ENCODE results near the gene ZFP14. TPM values are rescaled to one million over a fixed set of nuclear protein-coding genes. Genes with fewer than 3 reads are reported as not detected.
A peak's percentile ranks its signal among the peaks of the same experiment; 100 is the strongest.

ZFP14 gene
- total RNA-seq, 1 experiment from 2014 or later = 7.9 TPM

DNA sequence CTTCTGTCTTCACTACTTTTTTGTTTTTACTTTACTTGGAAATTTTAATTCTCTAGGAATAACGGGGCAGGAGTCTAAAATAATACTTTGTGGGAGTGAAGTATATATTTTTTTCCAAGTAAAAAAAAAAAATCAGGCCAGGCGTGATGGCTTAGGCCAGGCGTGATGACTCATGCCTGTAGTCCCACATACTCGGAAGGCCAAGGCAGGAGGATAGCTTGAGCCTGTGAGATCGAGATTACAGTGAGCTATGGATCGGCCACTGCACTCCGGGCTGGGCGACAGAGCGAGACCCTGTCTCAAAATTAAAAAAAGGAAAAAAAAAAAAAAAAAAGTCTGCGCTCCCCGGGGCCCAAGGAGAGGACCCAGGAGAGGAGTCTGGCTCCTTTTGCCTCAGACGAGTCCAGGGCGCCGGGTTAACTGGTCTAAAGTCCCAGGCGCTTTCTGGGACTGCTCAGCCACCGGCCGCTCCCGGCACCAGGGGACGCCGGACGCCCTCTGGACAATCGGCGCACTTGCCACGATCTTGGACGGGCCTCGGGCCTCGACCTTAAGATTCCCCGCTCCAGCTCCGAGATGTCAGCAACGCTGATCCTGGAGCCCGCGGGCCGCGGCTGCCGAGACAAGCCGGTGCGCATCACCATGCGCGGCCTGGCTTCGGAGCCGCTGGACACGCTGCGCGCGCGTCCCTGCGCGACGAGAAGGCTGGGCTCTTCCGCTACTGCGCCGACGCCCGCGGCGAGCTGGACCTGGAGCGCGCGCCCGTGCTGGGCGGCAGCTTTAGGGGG lies 42.2 kb upstream of the ZFP14 start:
- Mint-ChIP-seq H3K4me1 (peaks cover 24% of the 10 kb centered on the region), H3K27ac (no peak overlapping the region), H3K4me3 (peak overlapping the region; percentile 75), H3K36me3 (no peaks in the 10 kb centered on the region), H3K9me3 (peaks cover 9% of the 10 kb centered on the region), H3K27me3 (ENCODE audit: low read depth) (peaks cover 73% of the 10 kb centered on the region)
- ATAC-seq = peak; percentile 47
- DNase-seq (ENCODE audit: low spot score) = peak; percentile 67
- POLR2A ChIA-PET = interaction anchor here (0.5 to 2.2 kb wide), 2 partner anchors 14 to 68 kb away, joined by 3 to 13 read pairs; partner anchors contain the start of gene ZNF566
- CTCF ChIA-PET = interaction anchor here (0.6 to 1.5 kb wide), 3 partner anchors 43 to 68 kb away, joined by 3 to 7 read pairs (median 5); partner anchors contain the start of genes ZFP14 and ZNF566
- TF ChIP-seq CREM (CRISPR knock-in tag; IDR thresholded peaks at IDR 0.05) = no peak; the same call in 1 of the 2 replicates
- no peak for TF ChIP-seq SOX15 (CRISPR knock-in tag; IDR thresholded peaks at IDR 0.05)
- TF ChIP-seq, protein P1, sequence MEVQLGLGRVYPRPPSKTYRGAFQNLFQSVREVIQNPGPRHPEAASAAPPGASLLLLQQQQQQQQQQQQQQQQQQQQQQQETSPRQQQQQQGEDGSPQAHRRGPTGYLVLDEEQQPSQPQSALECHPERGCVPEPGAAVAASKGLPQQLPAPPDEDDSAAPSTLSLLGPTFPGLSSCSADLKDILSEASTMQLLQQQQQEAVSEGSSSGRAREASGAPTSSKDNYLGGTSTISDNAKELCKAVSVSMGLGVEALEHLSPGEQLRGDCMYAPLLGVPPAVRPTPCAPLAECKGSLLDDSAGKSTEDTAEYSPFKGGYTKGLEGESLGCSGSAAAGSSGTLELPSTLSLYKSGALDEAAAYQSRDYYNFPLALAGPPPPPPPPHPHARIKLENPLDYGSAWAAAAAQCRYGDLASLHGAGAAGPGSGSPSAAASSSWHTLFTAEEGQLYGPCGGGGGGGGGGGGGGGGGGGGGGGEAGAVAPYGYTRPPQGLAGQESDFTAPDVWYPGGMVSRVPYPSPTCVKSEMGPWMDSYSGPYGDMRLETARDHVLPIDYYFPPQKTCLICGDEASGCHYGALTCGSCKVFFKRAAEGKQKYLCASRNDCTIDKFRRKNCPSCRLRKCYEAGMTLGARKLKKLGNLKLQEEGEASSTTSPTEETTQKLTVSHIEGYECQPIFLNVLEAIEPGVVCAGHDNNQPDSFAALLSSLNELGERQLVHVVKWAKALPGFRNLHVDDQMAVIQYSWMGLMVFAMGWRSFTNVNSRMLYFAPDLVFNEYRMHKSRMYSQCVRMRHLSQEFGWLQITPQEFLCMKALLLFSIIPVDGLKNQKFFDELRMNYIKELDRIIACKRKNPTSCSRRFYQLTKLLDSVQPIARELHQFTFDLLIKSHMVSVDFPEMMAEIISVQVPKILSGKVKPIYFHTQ (CRISPR knock-in tag; IDR thresholded peaks at IDR 0.05) = no peak
- TF ChIP-seq ZBTB21 (CRISPR knock-in tag; IDR thresholded peaks at IDR 0.05; ENCODE audit: borderline replicate concordance) = no peak
- no peak for TF ChIP-seq TP53 (CRISPR knock-in tag; IDR thresholded peaks at IDR 0.05)
- no peak for TF ChIP-seq ESRRA (CRISPR knock-in tag; IDR thresholded peaks at IDR 0.05; ENCODE audit: borderline replicate concordance)
- no peak for TF ChIP-seq RELA (CRISPR knock-in tag; IDR thresholded peaks at IDR 0.05; ENCODE audit: borderline replicate concordance)
- TF ChIP-seq MYBL2 (CRISPR knock-in tag; IDR thresholded peaks at IDR 0.05) = peak; percentile 86
- TF ChIP-seq, protein P2, sequence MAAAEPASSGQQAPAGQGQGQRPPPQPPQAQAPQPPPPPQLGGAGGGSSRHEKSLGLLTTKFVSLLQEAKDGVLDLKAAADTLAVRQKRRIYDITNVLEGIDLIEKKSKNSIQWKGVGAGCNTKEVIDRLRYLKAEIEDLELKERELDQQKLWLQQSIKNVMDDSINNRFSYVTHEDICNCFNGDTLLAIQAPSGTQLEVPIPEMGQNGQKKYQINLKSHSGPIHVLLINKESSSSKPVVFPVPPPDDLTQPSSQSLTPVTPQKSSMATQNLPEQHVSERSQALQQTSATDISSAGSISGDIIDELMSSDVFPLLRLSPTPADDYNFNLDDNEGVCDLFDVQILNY (CRISPR knock-in tag; IDR thresholded peaks at IDR 0.05) = no peak
- no peak for TF ChIP-seq ZNF263 (CRISPR knock-in tag; IDR thresholded peaks at IDR 0.05; ENCODE audit: low read depth)
- TF ChIP-seq, protein P3, sequence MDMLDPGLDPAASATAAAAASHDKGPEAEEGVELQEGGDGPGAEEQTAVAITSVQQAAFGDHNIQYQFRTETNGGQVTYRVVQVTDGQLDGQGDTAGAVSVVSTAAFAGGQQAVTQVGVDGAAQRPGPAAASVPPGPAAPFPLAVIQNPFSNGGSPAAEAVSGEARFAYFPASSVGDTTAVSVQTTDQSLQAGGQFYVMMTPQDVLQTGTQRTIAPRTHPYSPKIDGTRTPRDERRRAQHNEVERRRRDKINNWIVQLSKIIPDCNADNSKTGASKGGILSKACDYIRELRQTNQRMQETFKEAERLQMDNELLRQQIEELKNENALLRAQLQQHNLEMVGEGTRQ (CRISPR knock-in tag; IDR thresholded peaks at IDR 0.05) = no peak
- TF ChIP-seq, protein P4, sequence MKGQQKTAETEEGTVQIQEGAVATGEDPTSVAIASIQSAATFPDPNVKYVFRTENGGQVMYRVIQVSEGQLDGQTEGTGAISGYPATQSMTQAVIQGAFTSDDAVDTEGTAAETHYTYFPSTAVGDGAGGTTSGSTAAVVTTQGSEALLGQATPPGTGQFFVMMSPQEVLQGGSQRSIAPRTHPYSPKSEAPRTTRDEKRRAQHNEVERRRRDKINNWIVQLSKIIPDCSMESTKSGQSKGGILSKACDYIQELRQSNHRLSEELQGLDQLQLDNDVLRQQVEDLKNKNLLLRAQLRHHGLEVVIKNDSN (CRISPR knock-in tag; IDR thresholded peaks at IDR 0.05) = peak; percentile 37; the same call in 1 of the 2 replicates
- TF ChIP-seq GABPB1 (CRISPR knock-in tag; IDR thresholded peaks at IDR 0.05) = no peak
- TF ChIP-seq ZNF219 (CRISPR knock-in tag; IDR thresholded peaks at IDR 0.05; ENCODE audit: borderline replicate concordance) = peak; percentile 77; the same call in 1 of the 2 replicates
- no peak for TF ChIP-seq TCF7 (CRISPR knock-in tag; IDR thresholded peaks at IDR 0.05; ENCODE audit: low read depth)
- TF ChIP-seq, protein P5, sequence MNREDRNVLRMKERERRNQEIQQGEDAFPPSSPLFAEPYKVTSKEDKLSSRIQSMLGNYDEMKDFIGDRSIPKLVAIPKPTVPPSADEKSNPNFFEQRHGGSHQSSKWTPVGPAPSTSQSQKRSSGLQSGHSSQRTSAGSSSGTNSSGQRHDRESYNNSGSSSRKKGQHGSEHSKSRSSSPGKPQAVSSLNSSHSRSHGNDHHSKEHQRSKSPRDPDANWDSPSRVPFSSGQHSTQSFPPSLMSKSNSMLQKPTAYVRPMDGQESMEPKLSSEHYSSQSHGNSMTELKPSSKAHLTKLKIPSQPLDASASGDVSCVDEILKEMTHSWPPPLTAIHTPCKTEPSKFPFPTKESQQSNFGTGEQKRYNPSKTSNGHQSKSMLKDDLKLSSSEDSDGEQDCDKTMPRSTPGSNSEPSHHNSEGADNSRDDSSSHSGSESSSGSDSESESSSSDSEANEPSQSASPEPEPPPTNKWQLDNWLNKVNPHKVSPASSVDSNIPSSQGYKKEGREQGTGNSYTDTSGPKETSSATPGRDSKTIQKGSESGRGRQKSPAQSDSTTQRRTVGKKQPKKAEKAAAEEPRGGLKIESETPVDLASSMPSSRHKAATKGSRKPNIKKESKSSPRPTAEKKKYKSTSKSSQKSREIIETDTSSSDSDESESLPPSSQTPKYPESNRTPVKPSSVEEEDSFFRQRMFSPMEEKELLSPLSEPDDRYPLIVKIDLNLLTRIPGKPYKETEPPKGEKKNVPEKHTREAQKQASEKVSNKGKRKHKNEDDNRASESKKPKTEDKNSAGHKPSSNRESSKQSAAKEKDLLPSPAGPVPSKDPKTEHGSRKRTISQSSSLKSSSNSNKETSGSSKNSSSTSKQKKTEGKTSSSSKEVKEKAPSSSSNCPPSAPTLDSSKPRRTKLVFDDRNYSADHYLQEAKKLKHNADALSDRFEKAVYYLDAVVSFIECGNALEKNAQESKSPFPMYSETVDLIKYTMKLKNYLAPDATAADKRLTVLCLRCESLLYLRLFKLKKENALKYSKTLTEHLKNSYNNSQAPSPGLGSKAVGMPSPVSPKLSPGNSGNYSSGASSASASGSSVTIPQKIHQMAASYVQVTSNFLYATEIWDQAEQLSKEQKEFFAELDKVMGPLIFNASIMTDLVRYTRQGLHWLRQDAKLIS (CRISPR knock-in tag; IDR thresholded peaks at IDR 0.05; ENCODE audit: borderline replicate concordance) = no peak
- TF ChIP-seq SMAD4 (CRISPR knock-in tag; IDR thresholded peaks at IDR 0.05) = 0 out of 2 replicates have a peak, but pooled peaks have one; percentile 39
- peak; percentile 63 for TF ChIP-seq FOXK1 (CRISPR knock-in tag; IDR thresholded peaks at IDR 0.05)
- TF ChIP-seq, protein P6, sequence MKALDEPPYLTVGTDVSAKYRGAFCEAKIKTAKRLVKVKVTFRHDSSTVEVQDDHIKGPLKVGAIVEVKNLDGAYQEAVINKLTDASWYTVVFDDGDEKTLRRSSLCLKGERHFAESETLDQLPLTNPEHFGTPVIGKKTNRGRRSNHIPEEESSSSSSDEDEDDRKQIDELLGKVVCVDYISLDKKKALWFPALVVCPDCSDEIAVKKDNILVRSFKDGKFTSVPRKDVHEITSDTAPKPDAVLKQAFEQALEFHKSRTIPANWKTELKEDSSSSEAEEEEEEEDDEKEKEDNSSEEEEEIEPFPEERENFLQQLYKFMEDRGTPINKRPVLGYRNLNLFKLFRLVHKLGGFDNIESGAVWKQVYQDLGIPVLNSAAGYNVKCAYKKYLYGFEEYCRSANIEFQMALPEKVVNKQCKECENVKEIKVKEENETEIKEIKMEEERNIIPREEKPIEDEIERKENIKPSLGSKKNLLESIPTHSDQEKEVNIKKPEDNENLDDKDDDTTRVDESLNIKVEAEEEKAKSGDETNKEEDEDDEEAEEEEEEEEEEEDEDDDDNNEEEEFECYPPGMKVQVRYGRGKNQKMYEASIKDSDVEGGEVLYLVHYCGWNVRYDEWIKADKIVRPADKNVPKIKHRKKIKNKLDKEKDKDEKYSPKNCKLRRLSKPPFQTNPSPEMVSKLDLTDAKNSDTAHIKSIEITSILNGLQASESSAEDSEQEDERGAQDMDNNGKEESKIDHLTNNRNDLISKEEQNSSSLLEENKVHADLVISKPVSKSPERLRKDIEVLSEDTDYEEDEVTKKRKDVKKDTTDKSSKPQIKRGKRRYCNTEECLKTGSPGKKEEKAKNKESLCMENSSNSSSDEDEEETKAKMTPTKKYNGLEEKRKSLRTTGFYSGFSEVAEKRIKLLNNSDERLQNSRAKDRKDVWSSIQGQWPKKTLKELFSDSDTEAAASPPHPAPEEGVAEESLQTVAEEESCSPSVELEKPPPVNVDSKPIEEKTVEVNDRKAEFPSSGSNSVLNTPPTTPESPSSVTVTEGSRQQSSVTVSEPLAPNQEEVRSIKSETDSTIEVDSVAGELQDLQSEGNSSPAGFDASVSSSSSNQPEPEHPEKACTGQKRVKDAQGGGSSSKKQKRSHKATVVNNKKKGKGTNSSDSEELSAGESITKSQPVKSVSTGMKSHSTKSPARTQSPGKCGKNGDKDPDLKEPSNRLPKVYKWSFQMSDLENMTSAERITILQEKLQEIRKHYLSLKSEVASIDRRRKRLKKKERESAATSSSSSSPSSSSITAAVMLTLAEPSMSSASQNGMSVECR (CRISPR knock-in tag; IDR thresholded peaks at IDR 0.05; ENCODE audit: borderline replicate concordance) = peak; percentile 91
- TF ChIP-seq MXD4 (CRISPR knock-in tag; IDR thresholded peaks at IDR 0.05; ENCODE audit: borderline replicate concordance) = no peak
- peak; percentile 91 for TF ChIP-seq ETV6 (CRISPR knock-in tag; IDR thresholded peaks at IDR 0.05)
- TF ChIP-seq SMAD3 (CRISPR knock-in tag; IDR thresholded peaks at IDR 0.05; ENCODE audit: borderline replicate concordance) = no peak
